RWPE2 (cell line): ENCODE data around the gene CCDC70.

ENCODE experiments used
- ATAC-seq: fragments of 200-7000 bp; cut with Tn5 transposase; 3 replicates; pipeline ENCODE4 v1.9.1; 2021; ENCODE audit warnings: low read depth
- DNase-seq: peaks from one replicate; pipeline ENCODE4 v3.0.0-alpha.2; 2020; ENCODE audit warnings: low spot score
- H3K27ac ChIP-seq: fragments of 450-650 bp; 2 replicates; pipeline ENCODE4 v1.5.1; 2017; ENCODE audit warnings: mild to moderate bottlenecking; ENCODE audit not compliant: poor library complexity, severe bottlenecking
- H3K27me3 ChIP-seq: fragments of 250-450 bp; sonication (Bioruptor Pico); 2 replicates; pipeline ENCODE4 v1.5.1; 2021; ENCODE audit warnings: mild to moderate bottlenecking, moderate library complexity; ENCODE audit not compliant: insufficient read depth, poor library complexity, severe bottlenecking
- H3K36me3 ChIP-seq: fragments of 250-450 bp; sonication (Bioruptor Pico); 2 replicates; pipeline ENCODE4 v1.5.1; 2020; ENCODE audit warnings: low read depth, mild to moderate bottlenecking, moderate library complexity
- H3K4me1 ChIP-seq: fragments of 250-450 bp; sonication (Bioruptor Pico); 2 replicates; pipeline ENCODE4 v1.5.1; 2021; ENCODE audit warnings: mild to moderate bottlenecking, moderate library complexity; ENCODE audit not compliant: insufficient read depth, poor library complexity, severe bottlenecking
- H3K4me3 ChIP-seq: fragments of 250-450 bp; sonication (Bioruptor Pico); 2 replicates; pipeline ENCODE4 v1.5.1; 2021; ENCODE audit warnings: mild to moderate bottlenecking, moderate library complexity; ENCODE audit not compliant: severe bottlenecking
- H3K9me3 ChIP-seq: fragments of 250-450 bp; sonication (Bioruptor Pico); 2 replicates; pipeline ENCODE4 v1.5.1; 2021; ENCODE audit warnings: mild to moderate bottlenecking, moderate library complexity; ENCODE audit not compliant: severe bottlenecking
- CTCF ChIP-seq: fragments of 450-650 bp; IDR thresholded peaks from one replicate; pipeline ENCODE4 v1.5.1; 2017; ENCODE audit warnings: mild to moderate bottlenecking, moderate library complexity; ENCODE audit not compliant: poor library complexity, severe bottlenecking

CCDC70 gene

GRCh38 chr13:51843529-51843928, 18.2 kb upstream of the CCDC70 start:
- no peak overlapping the region for H3K27ac ChIP-seq
- no peak for ATAC-seq

GRCh38 chr13:51844862-51845573, 16.8 kb upstream of the CCDC70 start, which contains the start of gene TMEM272:
Gene TMEM272 (minus strand): TSS chr13:51845177. CDS start chr13:51838530, 6,647 bp downstream.
- ATAC-seq (peak; percentile 40; the same call in 2 of the 3 replicates), DNase-seq (no peak)
- TF ChIP-seq CTCF, result peak; percentile 67
- H3K36me3 ChIP-seq, result no peaks in the 10 kb centered on the region
- no peak within 1 kb of the TSS for H3K27ac ChIP-seq
- peaks cover 5% of the 10 kb centered on the region for H3K27me3 ChIP-seq
- H3K4me3 ChIP-seq, result no peak within 1 kb of the TSS
- peaks cover 7% of the 10 kb centered on the region for H3K4me1 ChIP-seq
- no peaks in the 10 kb centered on the region for H3K9me3 ChIP-seq

More at GRCh38 chr13:51843529-51843928, 18.2 kb upstream of the CCDC70 start:
- Histone ChIP-seq H3K27me3 (peaks cover 5% of the 10 kb centered on the region), H3K36me3 (no peaks in the 10 kb centered on the region), H3K4me3 (no peak overlapping the region), H3K4me1 (peaks cover 1% of the 10 kb centered on the region), H3K9me3 (no peaks in the 10 kb centered on the region)
- no peak for DNase-seq
- TF ChIP-seq CTCF, result no peak

DNA sequence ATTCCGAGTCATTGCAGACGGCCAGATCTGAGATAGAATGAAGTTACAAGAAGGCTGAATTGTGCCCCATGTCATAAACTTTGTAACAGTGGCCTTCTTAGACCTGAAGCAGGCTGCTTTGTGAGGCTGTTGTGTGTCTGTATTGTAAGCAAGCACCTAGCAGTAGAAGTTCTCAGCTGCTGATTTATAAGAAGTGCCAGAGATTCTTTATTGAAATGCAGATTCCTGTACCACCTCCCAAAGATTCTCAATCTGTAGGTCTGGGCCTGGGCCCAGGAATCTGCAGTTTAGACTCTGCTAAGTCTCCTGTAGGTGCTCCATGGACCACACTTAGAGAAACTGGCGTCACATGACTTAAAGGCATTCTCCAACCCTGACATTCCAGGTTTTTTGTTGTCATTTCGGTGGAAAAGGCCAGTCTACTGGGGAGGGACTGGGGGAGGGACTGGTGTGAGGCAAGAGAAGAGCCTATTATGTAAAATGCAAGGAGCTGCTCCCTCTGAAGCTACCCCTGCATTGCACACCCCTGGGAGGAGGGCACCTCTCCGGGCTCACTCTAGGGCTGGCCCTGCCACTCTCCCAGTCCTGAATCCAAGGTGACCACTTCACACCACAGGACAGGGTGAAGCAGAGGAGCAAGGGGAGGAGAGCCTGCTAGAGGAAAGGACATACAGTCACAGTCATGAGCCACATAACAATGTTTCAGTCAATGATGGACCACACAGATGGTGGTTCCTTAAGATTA, 16.0 kb upstream of the CCDC70 start:
- Histone ChIP-seq H3K9me3 (no peaks in the 10 kb centered on the region), H3K27ac (no peak overlapping the region), H3K36me3 (no peaks in the 10 kb centered on the region), H3K4me3 (no peak overlapping the region), H3K27me3 (peaks cover 5% of the 10 kb centered on the region), H3K4me1 (peaks cover 7% of the 10 kb centered on the region)
- no peak for ATAC-seq
- TF ChIP-seq CTCF, result no peak
- DNase-seq, result no peak

GRCh38 chr13:51846756-51847155, 15.0 kb upstream of the CCDC70 start:
- no peaks in the 10 kb centered on the region for H3K36me3 ChIP-seq
- ATAC-seq (peak; percentile 44; the same call in 1 of the 3 replicates), DNase-seq (no peak)
- TF ChIP-seq CTCF, result no peak
- H3K27me3 ChIP-seq, result peaks cover 5% of the 10 kb centered on the region
- no peak overlapping the region for H3K4me3 ChIP-seq
- H3K9me3 ChIP-seq, result no peaks in the 10 kb centered on the region
- peaks cover 7% of the 10 kb centered on the region for H3K4me1 ChIP-seq
- no peak overlapping the region for H3K27ac ChIP-seq
